NT2/D1 (cell line): Measurements from ENCODE around the gene ENTPD2.

Source experiments
- DNase-seq: peaks from one replicate; pipeline ENCODE4 v3.0.0-alpha.2; 2011; ENCODE audit warnings: low read depth, low spot score
- H3K27me3 ChIP-seq: 2 replicates; pipeline ENCODE4 v1.6.0; 2011; ENCODE audit warnings: mild to moderate bottlenecking; ENCODE audit not compliant: insufficient read length, insufficient read depth
- H3K36me3 ChIP-seq: 2 replicates; pipeline ENCODE4 v1.6.1; 2011; ENCODE audit warnings: mild to moderate bottlenecking, low read length, mixed read lengths; ENCODE audit not compliant: insufficient read depth, insufficient read length
- H3K4me1 ChIP-seq: 2 replicates; pipeline ENCODE4 v1.5.1; 2011; ENCODE audit not compliant: insufficient read depth, insufficient read length
- H3K4me3 ChIP-seq: 2 replicates; pipeline ENCODE4 v1.5.1; 2011; ENCODE audit warnings: low read depth; ENCODE audit not compliant: insufficient read length
- H3K9ac ChIP-seq: 2 replicates; pipeline ENCODE4 v1.6.0; 2011; ENCODE audit warnings: low read depth; ENCODE audit not compliant: insufficient read length
- H3K9me3 ChIP-seq: 2 replicates; pipeline ENCODE4 v1.5.1; 2011; ENCODE audit warnings: mild to moderate bottlenecking, low read length; ENCODE audit not compliant: insufficient read depth
- SUZ12 ChIP-seq: IDR thresholded peaks from 2 replicates; pipeline ENCODE4 v1.6.1; 2011; ENCODE audit not compliant: insufficient read length, insufficient read depth; ENCODE audit errors: extremely low read depth
- YY1 ChIP-seq: IDR thresholded peaks from 2 replicates; pipeline ENCODE4 v1.6.1; 2011; ENCODE audit not compliant: insufficient read length, insufficient read depth
- ZNF274 ChIP-seq: IDR thresholded peaks from 2 replicates; pipeline ENCODE4 v1.6.1; 2011; ENCODE audit warnings: mild to moderate bottlenecking, low read depth, low read length

The ENTPD2 gene

GRCh38 chr9:137050570-137050969, 3.3 kb downstream of the ENTPD2 start:
- TF ChIP-seq SUZ12, result no peak
- TF ChIP-seq ZNF274, result no peak
- no peak for TF ChIP-seq YY1
- Histone ChIP-seq H3K9ac (no peak overlapping the region), H3K9me3 (no peaks in the 10 kb centered on the region), H3K27me3 (peaks cover 83% of the 10 kb centered on the region), H3K36me3 (no peaks in the 10 kb centered on the region), H3K4me1 (peaks cover 23% of the 10 kb centered on the region), H3K4me3 (no peak overlapping the region)
- no peak for DNase-seq

- Histone ChIP-seq H3K27me3 (peaks cover 84% of the 10 kb centered on the region), H3K9me3 (no peaks in the 10 kb centered on the region), H3K4me1 (peaks cover 20% of the 10 kb centered on the region), H3K36me3 (no peaks in the 10 kb centered on the region), H3K4me3 (no peak overlapping the region), H3K9ac (no peak overlapping the region)
- no peak for DNase-seq
- TF ChIP-seq ZNF274 (no peak), YY1 (no peak), SUZ12 (no peak)
Observed at GRCh38 chr9:137049544-137050449, 4.1 kb downstream of the ENTPD2 start.

GRCh38 chr9:137048655-137049543, 5.0 kb downstream of the ENTPD2 start:
- Histone ChIP-seq H3K4me1 (peaks cover 25% of the 10 kb centered on the region), H3K9me3 (no peaks in the 10 kb centered on the region), H3K27me3 (peaks cover 85% of the 10 kb centered on the region), H3K9ac (no peak overlapping the region), H3K36me3 (no peaks in the 10 kb centered on the region), H3K4me3 (no peak overlapping the region)
- DNase-seq, result no peak
- no peak for TF ChIP-seq SUZ12
- no peak for TF ChIP-seq YY1
- no peak for TF ChIP-seq ZNF274

GRCh38 chr9:137046088-137046787, 7.6 kb downstream of the ENTPD2 start, which contains the start of gene NPDC1:
Gene NPDC1, minus strand, starts transcription at chr9:137046177. Its CDS starts 188 bp downstream, at chr9:137045989.
- peak; percentile 85 for DNase-seq
- Histone ChIP-seq H3K9me3 (no peaks in the 10 kb centered on the region), H3K36me3 (no peaks in the 10 kb centered on the region), H3K4me1 (peaks cover 31% of the 10 kb centered on the region), H3K9ac (peak within 1 kb of the TSS; percentile 81), H3K27me3 (peaks cover 68% of the 10 kb centered on the region), H3K4me3 (peak within 1 kb of the TSS; percentile 62)
- TF ChIP-seq YY1, result no peak
- TF ChIP-seq ZNF274, result no peak
- no peak for TF ChIP-seq SUZ12

GRCh38 chr9:137045294-137046087, 8.4 kb downstream of the ENTPD2 start:
- no peak for TF ChIP-seq SUZ12
- no peak for TF ChIP-seq ZNF274
- no peak for TF ChIP-seq YY1
- Histone ChIP-seq H3K4me1 (peaks cover 33% of the 10 kb centered on the region), H3K27me3 (peaks cover 60% of the 10 kb centered on the region), H3K4me3 (peak overlapping the region; percentile 62), H3K36me3 (peaks cover 6% of the 10 kb centered on the region), H3K9me3 (no peaks in the 10 kb centered on the region), H3K9ac (peak overlapping the region; percentile 81)
- DNase-seq, result no peak
